HG03378 (cell line): Measurements from ENCODE around the gene HSD17B1.
"Not testable (repeated sequence)": the region's sequence is repeated elsewhere in the genome, so short reads cannot be mapped to it uniquely, and the experiment has no call there.

Experiments used
- ATAC-seq: cut with Tn5 transposase; IDR thresholded peaks from one replicate; pipeline ENCODE4 v1.9.1; 2021; ENCODE audit warnings: mild to moderate bottlenecking, moderate library complexity; ENCODE audit not compliant: unreplicated experiment

The HSD17B1 gene, protein sequence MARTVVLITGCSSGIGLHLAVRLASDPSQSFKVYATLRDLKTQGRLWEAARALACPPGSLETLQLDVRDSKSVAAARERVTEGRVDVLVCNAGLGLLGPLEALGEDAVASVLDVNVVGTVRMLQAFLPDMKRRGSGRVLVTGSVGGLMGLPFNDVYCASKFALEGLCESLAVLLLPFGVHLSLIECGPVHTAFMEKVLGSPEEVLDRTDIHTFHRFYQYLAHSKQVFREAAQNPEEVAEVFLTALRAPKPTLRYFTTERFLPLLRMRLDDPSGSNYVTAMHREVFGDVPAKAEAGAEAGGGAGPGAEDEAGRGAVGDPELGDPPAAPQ

DNA sequence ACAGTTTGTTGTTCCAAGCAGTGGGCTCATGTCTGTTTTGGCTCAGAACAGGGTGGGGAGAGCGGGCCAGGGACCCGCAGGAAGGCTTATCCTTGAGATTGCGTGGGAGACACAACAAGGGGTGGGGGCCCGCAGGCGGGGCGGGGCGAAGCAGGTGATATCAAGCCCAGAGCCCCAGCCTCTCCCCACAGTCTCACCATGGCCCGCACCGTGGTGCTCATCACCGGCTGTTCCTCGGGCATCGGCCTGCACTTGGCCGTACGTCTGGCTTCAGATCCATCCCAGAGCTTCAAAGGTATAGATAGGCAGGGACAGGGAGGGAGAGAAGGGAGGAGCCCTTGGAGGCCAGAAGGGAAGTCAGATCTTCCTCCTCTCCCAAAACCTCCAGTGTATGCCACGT, at the start of gene HSD17B1:
TSS of gene HSD17B1 (plus strand) at position 188 of the 400 bp plus-strand sequence. CDS start at position 199, 11 bp downstream.
- ATAC-seq = not testable (repeated sequence)

DNA sequence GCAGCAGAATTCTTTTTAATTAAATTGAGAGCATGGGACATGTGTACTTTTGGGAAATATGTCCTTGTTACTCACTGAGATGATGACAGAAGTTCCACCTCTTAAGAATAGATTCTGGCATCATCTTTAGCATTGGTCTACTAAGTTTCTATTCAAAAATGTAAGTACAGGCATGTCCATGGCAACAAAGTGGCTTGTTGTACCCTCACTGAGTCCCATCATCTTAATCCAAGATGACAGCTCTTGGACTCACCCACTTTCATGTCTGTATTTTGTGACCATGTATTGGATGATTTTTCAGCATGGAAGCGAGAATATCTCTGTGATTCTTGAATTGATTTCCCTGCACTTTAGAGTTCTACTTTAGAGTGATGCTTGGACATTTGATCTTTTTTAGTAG, 49.8 kb upstream of the HSD17B1 start:
- ATAC-seq = no peak

DNA sequence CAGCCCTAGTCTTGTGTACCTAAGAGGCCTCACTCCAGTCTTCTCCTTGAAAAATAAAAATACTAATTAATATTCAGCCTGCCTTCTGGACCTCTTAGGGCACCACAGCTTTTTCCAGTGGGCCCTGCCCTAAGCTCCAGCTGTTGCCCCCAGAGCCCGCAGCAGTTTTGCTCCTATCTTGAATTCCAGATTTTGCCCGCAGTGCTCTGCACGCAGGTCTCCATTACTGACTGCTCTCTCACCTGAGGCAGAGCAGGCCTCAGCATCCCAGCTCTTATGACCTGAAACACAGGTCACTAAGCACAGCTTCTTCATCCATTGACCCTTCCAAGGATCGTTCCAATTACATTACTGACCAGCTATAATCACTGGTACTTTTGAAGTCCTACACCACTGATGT, 45.1 kb upstream of the HSD17B1 start:
- ATAC-seq = no peak

DNA sequence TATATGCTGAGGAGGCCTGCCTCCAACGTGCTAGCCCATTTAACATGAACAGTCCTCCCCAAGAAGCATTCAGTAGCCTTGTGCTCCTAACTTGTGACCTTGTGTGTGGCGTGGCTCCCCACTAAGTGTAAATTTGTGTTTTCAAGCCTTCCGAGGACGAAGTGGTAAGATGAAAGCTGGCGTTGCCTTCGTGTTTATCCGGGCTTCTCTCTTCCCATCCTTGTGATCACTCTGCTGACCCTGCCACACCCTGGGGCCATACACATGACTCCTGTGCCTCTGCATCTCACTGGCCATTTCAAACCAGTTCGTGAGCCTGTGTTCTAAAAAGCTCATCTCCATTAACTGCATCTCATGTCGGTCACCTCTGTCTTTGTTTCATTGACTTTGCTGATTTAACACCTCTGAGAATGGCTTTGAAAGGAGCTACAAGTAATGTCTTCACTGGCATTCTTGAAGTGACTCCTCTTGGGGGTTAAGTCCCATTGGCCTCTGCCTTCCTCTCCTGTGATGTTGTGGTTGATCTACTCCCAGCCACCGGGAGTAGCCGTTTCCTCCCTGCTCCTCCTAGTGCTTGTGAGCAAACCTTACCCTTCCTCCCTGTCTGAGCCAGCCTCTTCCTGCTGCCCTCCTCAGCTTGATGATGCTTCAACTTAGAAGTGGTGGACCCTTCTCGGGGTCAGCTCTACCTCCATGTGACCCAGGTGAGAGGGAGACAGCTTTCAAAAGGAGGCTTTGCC, 44.1 kb upstream of the HSD17B1 start:
- no peak for ATAC-seq

DNA sequence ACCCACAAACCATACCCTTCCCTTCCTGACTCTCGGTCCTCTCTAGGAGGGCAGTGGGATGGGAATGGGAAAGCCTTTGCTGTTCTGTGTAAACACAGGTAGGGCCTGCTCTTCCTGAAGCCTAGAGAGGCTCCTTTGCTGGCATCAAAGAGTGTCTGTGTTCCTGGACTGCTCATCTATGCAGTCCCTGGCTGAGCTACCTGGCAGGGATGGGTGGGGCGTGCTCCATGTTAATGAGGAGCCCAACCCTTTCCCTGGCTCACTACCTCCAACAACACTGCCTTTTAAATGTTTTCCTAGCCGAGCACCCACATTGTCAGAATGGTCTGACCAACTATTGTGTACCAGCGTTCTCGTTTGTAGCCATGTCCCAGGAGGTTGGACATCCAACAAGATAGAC, 43.3 kb upstream of the HSD17B1 start:
- ATAC-seq = no peak

DNA sequence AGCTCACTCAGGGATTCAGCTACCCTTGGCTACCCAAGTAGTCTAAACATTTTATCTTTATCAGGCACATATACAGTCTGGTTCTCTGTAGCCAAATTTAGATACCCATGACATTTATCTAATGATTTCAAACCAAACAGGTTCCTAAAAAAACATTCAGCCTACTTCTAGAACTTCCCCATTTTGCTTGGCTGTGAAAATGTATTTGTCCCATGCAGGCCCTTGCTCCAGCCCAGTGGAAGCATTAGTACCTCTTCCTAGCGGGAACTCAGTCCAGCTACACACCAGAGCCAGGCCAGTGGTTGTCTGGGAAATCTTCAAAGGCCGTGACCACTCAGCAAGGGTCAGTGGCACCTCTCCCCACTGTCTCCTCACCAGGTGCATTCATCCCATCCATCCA, 42.9 kb upstream of the HSD17B1 start:
- ATAC-seq = no peak

DNA sequence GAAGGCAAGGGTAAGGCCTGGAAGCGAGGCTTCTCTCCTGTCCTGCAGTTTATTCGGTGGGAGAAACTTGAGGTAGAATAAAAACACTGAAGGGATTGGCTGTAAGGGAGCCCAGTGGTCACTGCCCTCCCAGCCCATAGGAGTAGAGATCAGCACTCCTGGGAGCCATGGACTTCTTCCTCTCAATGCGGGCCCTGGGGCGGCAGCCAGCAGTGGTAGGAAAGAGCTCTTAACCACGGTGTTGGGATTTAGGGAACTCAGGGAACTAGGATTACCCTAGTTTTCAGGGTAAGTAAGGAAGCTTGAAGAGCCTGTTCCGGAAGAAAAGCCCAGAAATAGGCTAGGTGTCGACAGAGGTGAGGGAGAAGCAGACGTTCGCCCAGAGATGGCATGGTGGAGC, 40.5 kb upstream of the HSD17B1 start:
- ATAC-seq = no peak

DNA sequence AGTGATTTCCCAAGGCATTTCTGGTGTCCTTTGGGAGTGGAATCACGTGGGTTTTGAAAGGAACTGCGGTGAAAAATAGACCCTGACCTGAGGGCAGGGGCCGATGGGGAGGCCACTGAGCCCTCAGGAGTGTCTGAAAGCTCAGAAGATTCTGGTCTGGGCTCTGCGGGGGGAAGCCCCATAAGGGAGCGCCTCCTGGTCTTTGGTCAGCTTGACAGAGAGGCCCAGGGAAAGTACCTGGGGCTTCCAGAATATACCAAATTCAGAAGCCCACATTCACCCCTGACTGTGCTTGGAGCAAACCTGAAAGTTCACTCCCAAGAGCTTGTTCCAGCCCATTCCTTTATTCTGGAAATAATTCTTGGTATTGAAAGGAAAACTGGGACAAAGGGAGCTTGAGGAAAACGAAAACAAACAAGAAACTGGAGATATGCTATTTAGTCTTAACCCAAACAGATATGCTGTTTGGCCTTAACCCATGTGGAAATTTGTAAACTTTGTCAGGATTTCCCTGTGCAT, 39.9 kb upstream of the HSD17B1 start:
- no peak for ATAC-seq

DNA sequence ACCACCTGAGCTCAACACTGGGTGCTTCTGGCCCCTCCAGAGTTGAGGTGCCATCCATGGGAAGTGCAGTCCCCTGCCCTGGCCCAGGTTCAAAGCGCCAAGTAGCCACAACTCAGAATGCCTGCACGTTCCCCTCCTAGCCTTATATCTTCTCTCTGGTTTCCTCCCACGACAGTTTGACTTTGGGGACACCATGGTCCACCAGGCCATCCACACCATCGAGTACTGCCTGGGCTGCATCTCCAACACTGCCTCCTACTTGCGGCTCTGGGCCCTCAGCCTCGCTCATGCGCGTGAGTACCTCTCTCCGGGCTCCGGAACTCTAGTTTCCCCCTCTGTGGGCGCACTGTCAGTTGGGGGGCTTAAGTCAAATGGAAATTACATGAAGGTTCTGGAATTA, 39.0 kb upstream of the HSD17B1 start:
- ATAC-seq = no peak

DNA sequence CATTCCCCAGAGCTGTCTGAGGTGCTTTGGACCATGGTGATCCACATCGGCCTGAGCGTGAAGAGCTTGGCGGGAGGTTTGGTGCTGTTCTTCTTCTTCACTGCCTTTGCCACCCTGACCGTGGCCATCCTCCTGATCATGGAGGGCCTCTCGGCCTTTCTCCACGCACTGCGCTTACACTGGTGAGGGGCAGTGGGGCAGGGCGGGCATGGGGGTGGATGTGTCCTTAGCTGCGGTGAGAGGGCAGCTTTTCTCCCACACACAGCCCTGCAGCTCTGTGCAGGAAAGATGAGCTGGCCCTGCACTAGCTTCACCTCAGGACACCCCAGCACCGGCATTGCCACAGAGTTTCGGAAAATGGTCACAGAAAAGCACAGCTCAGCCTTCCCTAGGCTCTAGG, 38.4 kb upstream of the HSD17B1 start:
- no peak for ATAC-seq

DNA sequence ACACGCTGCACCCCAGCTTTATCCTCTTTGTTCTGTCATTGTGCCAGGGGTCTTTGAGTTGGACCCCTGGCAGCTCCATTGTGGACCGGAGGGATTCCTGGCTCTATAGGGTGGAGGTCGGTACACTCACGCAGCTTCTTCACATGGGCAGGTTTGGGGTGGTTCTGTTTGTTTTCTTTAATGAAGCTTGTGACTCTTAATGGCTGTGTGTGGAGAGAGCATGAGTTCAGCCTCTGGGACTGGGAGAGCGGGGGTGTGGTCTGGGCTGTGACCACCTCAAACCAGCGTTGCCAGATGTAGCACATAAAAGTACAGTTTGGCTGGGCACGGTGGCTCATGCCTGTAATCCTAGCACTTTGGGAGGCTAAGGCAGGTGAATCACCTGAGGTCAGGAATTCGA, 37.9 kb upstream of the HSD17B1 start:
- ATAC-seq = no peak

DNA sequence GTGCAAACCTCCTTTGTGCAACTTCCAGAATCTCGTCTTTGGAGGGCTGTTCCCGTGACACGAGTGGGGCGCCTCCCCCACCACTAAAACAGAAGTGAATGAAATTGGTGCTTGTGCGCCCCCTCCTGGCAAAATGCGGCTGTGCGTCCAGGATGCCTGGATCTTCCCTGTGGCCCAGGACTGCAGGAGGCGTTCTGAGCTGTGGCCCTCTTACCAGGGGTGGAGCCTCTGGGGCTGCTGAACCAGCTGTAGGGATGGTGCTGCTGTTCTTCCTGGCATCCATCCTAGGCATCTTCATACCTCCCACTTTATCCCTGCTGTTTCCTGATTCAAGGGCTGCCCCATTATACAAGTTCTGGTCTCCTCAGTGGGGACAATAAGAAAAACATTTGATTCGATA, 35.2 kb upstream of the HSD17B1 start:
- no peak for ATAC-seq

DNA sequence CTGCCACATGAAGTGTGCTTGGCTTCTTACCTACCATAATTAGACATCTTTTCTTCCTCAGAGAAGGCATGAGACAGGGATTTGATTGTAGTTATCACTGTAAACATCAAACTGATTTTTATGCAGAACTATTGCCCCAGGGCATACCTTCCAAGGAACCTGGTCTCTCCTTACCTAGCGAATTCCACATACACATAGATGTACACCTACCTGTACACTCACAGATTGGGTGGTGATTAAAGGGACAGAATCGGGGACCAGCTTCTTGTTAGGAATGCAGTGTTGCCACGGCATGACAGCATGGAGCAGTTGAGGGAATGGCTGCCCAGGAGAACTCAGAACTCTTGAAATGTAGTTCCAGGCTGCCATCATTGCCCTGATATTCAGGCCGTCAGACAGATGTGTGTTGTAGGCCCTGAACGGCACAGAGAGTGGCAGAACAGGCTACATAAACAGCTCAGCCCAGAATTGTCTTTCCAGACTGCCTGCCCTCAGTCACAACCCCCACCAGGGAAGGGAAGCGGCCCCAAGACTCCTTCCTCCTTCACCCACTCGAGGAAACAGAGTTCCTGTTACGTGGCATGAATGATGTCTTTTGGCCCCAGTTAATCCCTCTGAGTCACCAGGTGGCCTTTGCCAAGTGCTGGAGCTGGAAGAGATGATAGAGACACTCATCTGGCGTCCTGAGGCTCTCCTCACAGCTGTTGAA, 34.5 kb upstream of the HSD17B1 start:
- no peak for ATAC-seq

DNA sequence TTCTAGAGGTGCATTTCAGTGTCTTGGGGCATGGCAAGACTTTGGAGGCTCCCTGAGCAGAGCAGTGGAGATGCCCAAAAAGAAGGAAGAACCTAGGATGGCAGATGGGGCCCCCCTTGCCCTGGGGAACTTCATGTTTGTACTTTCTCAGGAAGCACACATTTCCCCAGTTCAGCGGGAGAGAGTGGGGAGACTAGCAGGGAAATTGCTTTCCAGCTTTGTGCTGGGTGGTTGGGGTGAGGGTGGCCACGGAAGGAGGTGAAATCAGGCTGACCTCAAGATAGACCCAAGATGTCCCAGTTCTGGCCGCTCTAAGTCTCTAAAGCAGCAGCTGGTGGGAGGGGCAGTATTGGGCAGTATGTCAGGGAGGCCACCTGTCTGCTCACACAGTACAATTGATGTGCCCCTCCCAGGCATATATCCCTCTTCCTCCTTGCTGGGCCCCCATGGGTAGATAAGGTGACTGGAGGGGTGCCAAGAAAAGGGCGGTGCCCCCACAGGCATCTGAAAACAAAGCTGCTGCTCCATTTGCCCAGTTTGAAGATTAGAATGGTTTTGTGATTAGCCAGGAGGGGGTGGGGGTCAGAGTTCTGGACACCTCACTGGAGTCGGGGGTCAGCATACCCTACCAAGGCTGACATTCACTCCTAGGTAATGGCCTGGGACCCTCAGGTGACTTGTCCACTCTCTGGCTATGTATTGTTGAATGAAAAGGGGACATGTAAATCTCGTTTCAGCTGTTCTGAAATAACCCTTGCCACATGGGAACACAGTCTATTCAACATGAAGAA, 33.8 kb upstream of the HSD17B1 start:
- no peak for ATAC-seq

DNA sequence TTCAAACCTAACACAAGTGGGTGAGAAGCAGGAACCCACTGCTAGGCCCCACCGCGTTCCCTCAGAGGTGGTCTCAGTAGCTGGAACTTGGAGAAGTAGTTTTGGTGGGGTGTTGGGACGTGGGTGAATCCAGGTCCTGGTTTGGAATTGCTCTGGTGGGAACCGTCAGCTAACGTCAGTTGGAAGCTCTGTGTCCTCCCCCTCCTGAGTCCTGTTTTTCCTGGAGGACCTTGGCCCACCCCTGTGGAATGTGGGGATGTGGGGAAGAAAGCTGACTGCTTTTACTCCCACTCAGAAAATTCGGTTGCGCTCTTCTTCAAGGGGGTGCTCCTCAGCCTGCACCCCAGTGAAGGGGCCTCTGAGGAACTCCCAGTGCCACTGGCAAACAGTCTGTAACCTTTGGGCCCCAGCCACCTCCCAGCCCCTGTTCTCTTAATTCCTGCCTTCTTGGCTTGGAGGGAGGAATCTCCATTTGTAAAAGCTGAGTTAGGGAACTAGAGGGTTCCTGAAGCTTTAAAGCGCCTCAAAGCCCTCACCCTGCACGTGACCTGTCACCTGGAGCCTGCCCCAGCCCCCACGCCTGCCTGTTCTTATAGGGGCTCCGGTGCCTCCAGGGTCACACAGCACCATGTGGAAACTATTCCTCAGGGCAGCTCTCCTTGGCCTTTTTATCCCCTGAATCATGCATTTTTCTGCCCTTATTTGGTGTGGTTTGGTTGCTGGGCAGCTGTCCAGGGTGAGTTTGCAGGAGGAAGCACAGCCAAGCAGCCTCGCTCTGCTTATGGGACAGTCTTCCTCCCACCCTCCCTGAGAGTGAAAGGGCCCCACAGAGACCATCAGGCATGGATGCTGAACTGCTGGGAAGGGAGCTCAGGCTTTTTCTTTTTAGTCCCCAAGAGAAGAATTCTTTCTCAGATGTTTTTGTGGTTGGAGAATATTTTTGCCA, 32.9 kb upstream of the HSD17B1 start:
- ATAC-seq = no peak

DNA sequence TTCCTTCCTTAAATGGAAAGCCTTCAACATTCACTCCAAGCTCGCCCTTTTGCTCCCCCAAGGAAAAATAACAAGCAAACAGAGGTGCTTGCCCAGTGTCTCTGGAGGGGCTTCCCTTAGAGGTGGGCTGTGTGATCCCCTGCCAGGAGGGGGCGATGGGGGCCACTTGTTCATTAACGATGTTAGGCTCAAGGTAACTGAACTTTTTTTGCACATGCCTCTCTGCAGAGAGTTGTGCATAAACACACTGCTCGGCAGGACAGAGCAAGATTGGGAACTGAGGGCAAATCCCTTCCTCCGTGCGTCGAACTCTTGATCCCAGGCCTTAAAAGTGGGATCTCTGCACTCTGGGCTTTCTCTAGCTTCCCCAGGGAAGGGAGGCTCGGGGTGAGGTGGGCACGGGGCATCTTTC, 32.2 kb upstream of the HSD17B1 start:
- ATAC-seq = no peak

DNA sequence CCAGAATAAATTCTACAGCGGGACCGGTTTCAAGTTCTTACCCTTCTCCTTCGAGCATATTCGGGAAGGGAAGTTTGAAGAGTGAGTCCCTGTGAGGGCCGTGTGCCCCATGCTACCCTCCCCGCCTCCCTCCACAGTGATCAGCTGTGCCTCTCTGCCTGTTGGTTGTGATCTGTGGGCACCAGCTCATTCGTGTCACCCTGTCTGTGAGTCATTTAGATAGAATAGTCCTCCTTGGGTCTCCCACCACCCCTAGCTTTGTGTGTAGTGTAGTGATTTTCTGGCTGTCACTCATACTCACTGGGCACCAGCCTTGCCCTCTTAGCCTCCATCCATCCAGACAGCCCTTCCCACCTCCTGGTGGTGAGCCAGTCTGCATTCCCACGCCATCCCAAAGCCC, 31.7 kb upstream of the HSD17B1 start:
- ATAC-seq = no peak

DNA sequence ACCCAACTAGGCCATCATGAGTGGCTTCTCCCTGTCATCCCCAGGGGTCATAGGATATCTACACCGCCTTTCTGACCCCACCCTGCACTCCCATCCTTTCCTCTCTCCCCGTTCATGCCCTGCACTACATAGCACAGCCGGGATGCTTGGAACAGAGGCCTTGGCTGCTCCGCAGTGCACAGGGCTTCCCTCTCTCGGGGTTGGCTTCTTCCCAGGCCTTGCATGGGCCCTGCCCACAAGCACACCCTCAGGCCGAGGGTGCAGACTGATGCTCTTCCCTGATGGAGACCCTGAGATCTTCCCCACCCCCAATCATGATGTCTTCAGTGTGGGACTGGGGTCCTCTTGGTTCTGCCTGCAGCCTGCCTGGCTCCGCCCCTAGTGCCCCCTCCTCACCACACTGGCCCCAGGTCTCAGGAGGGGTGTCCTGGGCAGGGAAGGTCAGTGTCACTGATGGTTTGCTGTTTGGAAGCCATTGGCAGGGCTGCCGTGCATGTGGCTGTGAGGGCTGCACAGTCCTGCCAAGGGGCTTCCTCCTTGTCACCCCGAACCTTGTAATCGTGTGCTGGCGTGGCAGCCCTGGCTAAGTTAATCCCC, 31.0 kb upstream of the HSD17B1 start:
- ATAC-seq = no peak

DNA sequence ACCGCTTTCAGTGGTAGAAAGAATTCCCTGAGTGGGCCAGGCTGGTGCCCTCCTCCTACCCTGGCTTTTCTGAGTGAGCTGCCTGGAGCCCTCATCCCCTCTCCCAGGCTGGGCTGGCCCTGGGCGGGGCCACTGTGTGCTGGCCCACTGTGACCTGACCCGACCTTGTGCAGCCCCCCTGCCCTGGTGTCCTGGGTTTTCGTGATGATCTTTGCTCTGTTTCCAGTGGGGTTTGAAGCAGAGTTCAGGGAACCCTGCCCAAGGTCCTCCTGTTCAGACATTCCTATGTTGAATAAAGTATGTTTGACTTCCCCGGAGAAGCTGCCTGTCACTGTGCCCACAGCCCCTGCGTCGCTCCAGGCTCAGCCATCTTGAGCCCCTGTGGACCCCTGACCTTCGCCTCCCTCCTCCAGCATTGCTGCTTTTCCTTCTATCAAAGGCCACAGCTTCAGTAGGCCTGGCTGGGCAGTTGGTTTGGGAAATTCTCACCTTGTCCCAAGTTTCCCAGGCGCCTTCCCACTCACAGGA, 30.4 kb upstream of the HSD17B1 start:
- ATAC-seq = no peak
